NCI-H1694 (cell line): Measurements from ENCODE around the gene BPIFB4.
"Not testable (repeated sequence)": the region's sequence is repeated elsewhere in the genome, so short reads cannot be mapped to it uniquely, and the experiment has no call there.

Experiments
- DNase-seq: peaks from one replicate; lab custom pipeline; 2025; lab: John Stamatoyannopoulos, UW

BPIFB4 gene

DNA sequence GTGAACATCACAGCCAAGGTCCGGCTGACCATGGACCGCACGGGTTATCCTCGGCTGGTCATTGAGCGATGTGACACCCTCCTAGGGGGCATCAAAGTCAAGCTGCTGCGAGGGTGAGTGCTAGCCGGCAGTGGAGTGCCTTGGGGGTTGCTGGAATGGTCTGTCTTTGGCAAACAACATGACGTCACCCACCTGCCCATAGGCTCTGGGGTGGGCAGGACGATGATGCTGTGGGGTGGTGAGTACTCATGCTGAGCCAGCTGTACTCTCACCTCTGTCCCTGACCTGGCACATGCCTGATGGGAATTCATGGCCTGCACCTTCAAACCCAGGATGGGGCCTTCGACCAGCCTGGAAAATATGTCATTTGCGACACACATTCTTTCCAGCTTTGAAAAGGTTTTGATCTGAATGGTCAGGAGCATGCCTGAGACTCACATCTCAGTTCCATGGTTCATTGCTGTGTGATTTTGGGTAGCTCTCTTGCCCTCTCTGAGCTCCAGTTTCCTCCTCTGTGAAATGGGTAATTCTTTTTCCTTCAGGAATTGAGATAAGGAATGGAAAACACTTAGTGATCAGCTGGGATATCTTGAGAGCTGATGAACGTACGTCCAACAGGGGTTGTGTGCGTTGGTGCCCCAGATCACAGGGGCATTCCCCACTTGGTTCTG lies 6.7 kb downstream of the BPIFB4 start:
- no peak for DNase-seq

- DNase-seq, result no peak
Measured at GRCh38 chr20:33091147-33091546, 11.7 kb downstream of the BPIFB4 start.

GRCh38 chr20:33091693-33092092 lies 12.2 kb downstream of the BPIFB4 start:
- DNase-seq, result no peak

DNA sequence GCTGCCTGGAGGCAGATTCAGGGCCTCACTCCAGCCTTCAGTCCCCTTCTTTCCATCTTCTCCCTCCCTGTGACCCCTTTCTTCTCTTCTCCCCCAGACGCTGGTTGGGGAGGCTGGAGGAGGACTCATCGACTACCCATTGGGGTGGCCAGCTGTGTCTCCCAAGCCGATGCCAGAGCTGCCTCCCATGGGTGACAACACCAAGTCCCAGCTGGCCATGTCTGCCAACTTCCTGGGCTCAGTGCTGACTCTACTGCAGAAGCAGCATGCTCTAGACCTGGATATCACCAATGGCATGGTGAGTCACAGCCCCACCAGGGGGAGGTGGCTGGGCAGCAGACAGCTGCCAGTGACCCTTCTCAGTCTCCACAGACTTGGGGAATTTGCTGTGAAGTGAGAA lies 12.9 kb downstream of the BPIFB4 start:
- no peak for DNase-seq

DNA sequence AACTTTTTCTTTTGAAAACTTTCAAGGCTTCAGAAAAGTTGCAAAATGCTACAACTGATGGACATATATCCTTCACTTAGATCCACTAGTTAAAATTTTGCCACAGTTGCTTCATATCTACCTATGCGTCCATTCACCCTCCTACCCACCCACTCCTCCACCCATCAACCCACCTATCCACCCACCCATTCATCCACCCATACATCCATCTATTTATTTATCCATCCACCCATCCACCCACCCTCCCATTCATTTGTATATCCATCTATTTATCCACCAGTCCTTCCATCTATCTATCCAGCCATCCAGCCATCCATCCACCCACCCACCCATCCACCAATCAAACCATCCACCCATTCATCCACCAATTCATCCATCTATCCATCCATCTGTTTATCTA lies 13.6 kb downstream of the BPIFB4 start:
- no peak for DNase-seq

DNA sequence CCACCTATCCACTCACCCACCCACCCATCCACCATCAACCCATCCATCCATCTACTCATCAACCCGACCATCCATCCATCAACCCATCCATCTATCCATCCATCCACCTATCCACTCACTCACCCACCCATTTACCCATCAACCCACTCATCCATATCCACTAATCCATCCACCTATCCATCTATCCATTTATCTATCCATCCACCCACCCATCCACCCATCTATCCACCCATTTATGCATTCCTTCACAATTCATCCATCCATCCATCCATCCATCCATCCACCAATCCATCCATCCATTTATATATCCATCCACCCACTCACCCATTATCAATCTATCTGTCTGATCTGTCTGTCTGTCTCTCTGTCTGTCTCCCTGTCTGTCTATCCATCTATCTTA lies 14.1 kb downstream of the BPIFB4 start:
- DNase-seq, result no peak

GRCh38 chr20:33095249-33095648 lies 15.8 kb downstream of the BPIFB4 start:
- DNase-seq, result no peak

GRCh38 chr20:33095902-33096584 lies 16.6 kb downstream of the BPIFB4 start:
- peak; percentile 57 for DNase-seq

GRCh38 chr20:33097001-33097400 lies 17.6 kb downstream of the BPIFB4 start:
- no peak for DNase-seq

DNA sequence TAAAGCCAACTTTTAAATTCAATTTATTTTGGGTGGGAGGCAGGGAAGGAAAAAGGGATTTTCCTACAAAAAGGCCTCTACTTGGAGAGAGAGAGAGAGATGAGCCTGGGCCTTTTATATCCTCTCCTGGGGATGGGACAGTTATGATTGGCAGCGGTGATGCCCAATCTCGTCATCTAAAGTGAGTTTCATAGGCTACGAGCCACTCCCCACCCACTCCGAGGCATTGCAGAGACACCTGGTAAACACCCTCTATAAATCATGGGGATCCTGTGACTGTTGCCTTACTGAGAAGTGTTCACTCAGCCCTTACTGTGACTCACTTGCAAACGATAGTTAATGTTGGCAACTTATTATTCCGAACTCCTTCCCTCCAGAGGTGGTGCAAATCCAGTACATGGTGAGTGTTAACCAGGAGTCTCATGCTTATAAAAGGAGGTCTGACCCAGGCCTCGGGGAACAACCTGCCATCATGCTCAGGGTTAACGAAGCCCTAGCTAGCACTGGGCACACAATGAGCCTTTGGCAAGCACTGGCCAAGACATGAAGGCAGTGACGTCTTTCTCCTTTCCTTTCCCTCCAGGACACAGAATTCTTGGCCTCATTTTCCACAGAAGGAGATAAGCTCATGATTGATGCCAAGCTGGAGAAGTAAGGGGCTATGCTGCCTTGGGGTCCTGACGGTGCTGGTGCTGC lies 20.5 kb downstream of the BPIFB4 start:
- no peak for DNase-seq

DNA sequence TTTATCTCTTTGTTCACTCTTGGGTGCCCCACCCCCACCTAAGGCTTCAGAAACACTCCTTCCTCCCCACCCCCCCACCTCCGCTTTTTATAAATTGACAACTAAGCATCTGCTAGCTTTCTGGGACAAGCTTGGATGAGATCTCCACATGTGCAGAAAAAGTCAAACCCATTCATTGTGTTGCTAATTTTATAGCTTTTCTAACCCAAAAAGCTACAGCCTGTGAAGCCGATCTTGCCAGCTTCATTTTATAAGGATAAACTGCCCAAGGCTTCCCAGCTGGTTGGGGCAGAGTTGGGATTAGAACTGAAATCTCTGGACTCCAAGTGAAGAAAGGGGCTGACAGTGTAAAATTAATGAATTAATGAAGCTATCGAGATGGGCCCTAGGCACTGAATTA lies 24.1 kb downstream of the BPIFB4 start:
- no peak for DNase-seq

DNA sequence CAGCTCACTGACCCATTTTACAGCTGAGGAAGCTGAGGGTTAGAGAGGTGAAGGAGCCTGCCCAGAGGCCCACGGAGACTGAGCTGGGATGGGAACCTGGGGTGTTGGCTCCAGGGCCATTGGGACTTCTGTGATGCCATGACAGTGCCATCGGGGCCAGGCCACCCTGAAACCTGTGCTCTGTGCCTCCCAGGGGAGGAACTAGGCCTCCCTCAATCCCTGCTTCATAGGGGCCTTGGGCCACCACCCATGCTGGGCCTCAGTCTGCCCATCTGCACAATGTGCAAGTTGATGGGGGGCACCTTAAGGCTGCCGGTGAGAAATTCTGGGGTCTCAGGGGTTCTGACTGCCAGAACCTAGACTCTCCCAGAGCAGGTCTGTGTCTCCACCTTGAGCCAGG lies 24.9 kb downstream of the BPIFB4 start:
- no peak for DNase-seq

- no peak for DNase-seq
Measured at GRCh38 chr20:33105316-33105924, 26.0 kb downstream of the BPIFB4 start.

DNA sequence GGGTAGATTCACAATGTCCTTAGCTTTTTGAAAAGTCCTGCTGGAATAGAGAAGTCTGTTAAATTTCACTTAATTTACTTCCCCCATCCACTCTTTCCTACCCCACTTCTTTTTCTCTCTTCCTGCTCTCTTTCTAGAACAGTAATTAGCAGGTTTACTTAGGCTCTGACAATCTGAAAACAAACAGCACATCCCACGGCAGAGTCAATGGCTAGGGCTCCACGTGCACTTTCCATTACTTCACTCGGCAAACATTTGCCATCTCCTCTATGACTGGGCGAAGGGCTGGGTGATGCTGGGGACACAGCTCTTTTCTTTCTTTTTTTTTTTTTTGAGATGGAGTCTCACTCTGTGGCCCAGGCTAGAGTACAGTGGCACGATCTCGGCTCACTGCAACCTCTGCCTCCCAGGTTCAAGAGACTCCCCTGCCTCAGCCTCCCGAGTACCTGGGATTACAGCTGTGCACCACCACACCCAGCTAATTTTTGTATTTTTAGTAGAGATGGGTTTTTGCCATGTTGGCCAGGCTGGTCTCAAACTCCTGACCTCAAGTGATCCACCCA lies 26.7 kb downstream of the BPIFB4 start:
- DNase-seq, result not testable (repeated sequence)

- DNase-seq, result no peak
Measured at GRCh38 chr20:33108661-33109060, 29.2 kb downstream of the BPIFB4 start.

- no peak for DNase-seq
Measured at GRCh38 chr20:33110147-33110825, 30.8 kb downstream of the BPIFB4 start.

DNA sequence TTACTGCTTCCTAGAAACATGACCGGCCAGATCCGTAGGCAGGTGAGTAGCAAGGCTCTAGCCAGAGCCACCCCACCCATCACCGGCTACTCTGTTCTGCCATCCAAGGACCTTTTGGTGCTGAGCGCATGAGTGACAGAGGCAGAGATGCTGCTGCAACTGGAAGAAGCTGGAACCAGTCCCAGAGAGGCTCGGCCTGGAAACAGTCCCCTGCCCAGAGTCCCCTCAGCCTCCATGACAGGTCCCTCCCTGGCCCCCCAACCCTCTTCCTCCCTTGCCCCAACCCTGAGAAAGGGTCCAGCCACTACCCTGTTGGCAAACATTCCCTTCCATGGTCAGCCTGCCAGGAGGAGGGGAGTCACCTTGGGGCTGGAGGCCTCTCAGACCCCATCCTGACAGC lies 31.9 kb downstream of the BPIFB4 start:
- no peak for DNase-seq

DNA sequence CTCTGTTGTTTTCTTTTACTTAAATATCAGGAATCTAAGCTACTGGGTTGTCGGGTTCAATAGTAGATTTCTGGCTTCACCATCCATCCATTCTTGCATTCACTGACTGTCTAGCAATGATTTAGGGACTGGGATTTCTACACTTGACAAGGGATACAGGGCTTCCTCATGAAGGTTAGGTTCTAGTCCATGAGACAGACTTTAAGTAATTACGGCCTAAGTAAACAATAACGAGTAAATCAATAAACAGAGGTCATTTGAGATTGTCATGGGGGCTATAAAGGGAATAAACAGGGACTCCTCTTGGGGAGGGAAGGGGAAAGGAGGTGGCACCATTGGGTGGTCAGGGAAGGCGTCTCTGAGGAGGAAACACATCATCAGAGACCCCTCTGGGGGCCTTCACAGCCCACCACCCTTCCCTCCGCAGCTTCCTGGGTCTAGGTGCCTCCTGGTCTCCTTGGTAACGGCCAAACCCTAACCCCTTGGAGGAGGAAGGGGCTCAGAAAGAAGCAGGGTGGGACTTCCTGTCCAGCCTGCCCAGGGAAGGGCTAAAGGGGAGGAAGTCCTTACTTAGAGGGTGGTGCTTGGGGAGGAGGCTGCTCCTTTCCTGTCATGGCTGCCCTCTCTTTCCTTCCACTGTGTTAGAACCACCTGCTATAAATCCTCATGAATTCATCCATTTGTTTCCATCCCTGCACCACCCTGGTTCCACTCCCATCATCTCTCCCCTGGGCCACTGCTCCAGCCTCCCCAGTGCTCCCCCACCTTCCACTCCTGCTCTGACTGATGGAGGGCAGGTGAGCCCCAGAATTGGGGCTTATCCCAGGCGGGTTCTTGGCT lies 33.3 kb downstream of the BPIFB4 start:
- no peak for DNase-seq

GRCh38 chr20:33113387-33113908 lies 34.0 kb downstream of the BPIFB4 start:
- DNase-seq, result no peak

- not testable (repeated sequence) for DNase-seq
Measured at GRCh38 chr20:33115501-33115900, 36.1 kb downstream of the BPIFB4 start.
